Esophagus squamous epithelium (tissue), 5 donors: Measurements from ENCODE around the gene RARS2. TPM values are rescaled to one million over a fixed set of nuclear protein-coding genes. Genes with fewer than 3 reads are reported as not detected.

Source experiments
- DNase-seq: peaks from one replicate; lab custom pipeline; 2025; lab: John Stamatoyannopoulos, UW
- H3K27ac ChIP-seq, 4 donors: fragments of 200-600 bp; sonication (generic); one replicate each; pipeline ENCODE4 v1.5.1; 2016 to 2019; ENCODE audit warnings: mild to moderate bottlenecking in 1 of 4
- H3K27me3 ChIP-seq, 4 donors: fragments of 200-600 bp; sonication (generic); 1 replicate in 3 of 4; 2 replicates in 1 of 4; pipeline versions ENCODE4 v1.5.1 to v1.6.0; 2017 to 2021; ENCODE audit warnings: antibody characterized with exemption in 1 of 4
- H3K36me3 ChIP-seq, 3 donors: fragments of 200-600 bp; sonication (generic); one replicate each; pipeline ENCODE4 v1.5.1; 2016 to 2019
- H3K4me1 ChIP-seq, 3 donors: fragments of 200-600 bp; sonication (generic); one replicate each; pipeline ENCODE4 v1.5.1; 2017 to 2019
- H3K4me3 ChIP-seq, 4 donors: fragments of 200-600 bp; sonication (generic); 1 replicate in 3 of 4; 2 replicates in 1 of 4; pipeline ENCODE4 v1.5.1; 2016 to 2019; ENCODE audit warnings: mild to moderate bottlenecking in 2 of 4, moderate library complexity in 1 of 4
- H3K9me3 ChIP-seq, 3 donors: fragments of 200-600 bp; sonication (generic); one replicate each; pipeline ENCODE4 v1.5.1; 2016 to 2019
- CTCF ChIP-seq, 6 experiments: fragments of 450-650 bp in 4 of 6; fragments of 200-600 bp in 2 of 6; sonication (generic) in 2 of 6; IDR thresholded peaks; one replicate each; pipeline ENCODE4 v1.5.1; 2016 to 2019; ENCODE audit warnings: antibody characterized with exemption in 6 of 6, mild to moderate bottlenecking in 4 of 6, moderate library complexity in 4 of 6
- POLR2A ChIP-seq, 4 donors: fragments of 450-650 bp; IDR thresholded peaks; one replicate each; pipeline ENCODE4 v1.6.1; 2017; ENCODE audit warnings: antibody characterized with exemption in 4 of 4, mild to moderate bottlenecking in 4 of 4, moderate library complexity in 3 of 4
- WGBS, 2 donors: methylation state at CpG; one replicate each; pipeline ENCODE4 v1.1.5; 2018; 5-methylcytosine and 5-hydroxymethylcytosine counted together
- intact Hi-C: fragments of 100-400 bp; cut with DNase I; formaldehyde crosslinking; loops from one replicate; pipeline ENCODE4 v1.15.0; 2022
- total RNA-seq, 4 donors: library from RNA; depleted of rRNA; stranded (reverse); fragments of >200 nt; gene quantifications; one replicate each; pipeline ENCODE4 v1.1.0, GENCODE V29; 2016
- donor health status: DM: yes; HTN: yes; CAD: no.

The RARS2 gene
- total RNA-seq, 4 donors from 2014 or later: 9.6 to 24.1 (median 21.9) TPM

GRCh38 chr6:87482366-87482765 is 107.4 kb downstream of the RARS2 start:
- Histone ChIP-seq H3K9me3 (peaks cover 0 to 15% (median 12%) of the 10 kb centered on the region in 3 donors), H3K27me3 (no peaks in the 10 kb centered on the region), H3K4me1 (no peaks in the 10 kb centered on the region), H3K4me3 (no peak overlapping the region), H3K27ac (no peak overlapping the region), H3K36me3 (peaks cover 0 to 41% (median 0%) of the 10 kb centered on the region in 3 donors)
- DNase-seq: no peak
- intact Hi-C loops: no loop called here
- 83 to 84% methylated on average over 4 of the region's 4 CpGs for WGBS, 2 donors
- TF ChIP-seq CTCF (IDR thresholded peaks at IDR 0.05): no peak
- no peak for TF ChIP-seq POLR2A (IDR thresholded peaks at IDR 0.05)

- DNase-seq: no peak
- Histone ChIP-seq H3K27me3 (no peaks in the 10 kb centered on the region), H3K36me3 (peaks cover 0 to 42% (median 0%) of the 10 kb centered on the region in 3 donors), H3K9me3 (peaks cover 0 to 15% (median 12%) of the 10 kb centered on the region in 3 donors), H3K4me3 (no peak overlapping the region), H3K27ac (no peak overlapping the region), H3K4me1 (no peaks in the 10 kb centered on the region)
- intact Hi-C loops: no loop called here
- TF ChIP-seq POLR2A (IDR thresholded peaks at IDR 0.05) (no peak), CTCF (IDR thresholded peaks at IDR 0.05) (no peak)
- 82 to 85% methylated on average over 3 of the region's 3 CpGs for WGBS, 2 donors
Observed at GRCh38 chr6:87481931-87482330, 107.9 kb downstream of the RARS2 start.

- no peak for DNase-seq
- TF ChIP-seq POLR2A (IDR thresholded peaks at IDR 0.05) (no peak), CTCF (IDR thresholded peaks at IDR 0.05) (no peak)
Observed at GRCh38 chr6:87473419-87473903, 116.3 kb downstream of the RARS2 start.

GRCh38 chr6:87472525-87473418 is 117.0 kb downstream of the RARS2 start, which contains the start of gene SLC35A1:
Gene SLC35A1, plus strand, starts transcription at chr6:87472974. Its CDS starts 30 bp downstream, at chr6:87473004.
- H3K9me3 ChIP-seq: no peaks in the 10 kb centered on the region
- H3K36me3 ChIP-seq: peaks cover 0 to 5% (median 0%) of the 10 kb centered on the region in 3 donors
- intact Hi-C loops: no loop called here
- peaks cover 0 to 19% (median 0%) of the 10 kb centered on the region in 3 donors for H3K4me1 ChIP-seq
- peak; percentile 24 for DNase-seq
- peak in 5 of 6 experiments; percentile 18 to 46 (median 29) for TF ChIP-seq CTCF (IDR thresholded peaks at IDR 0.05)
- TF ChIP-seq POLR2A (IDR thresholded peaks at IDR 0.05): peak in 2 of 4 donors; percentile 54 to 78
- H3K4me3 ChIP-seq: peak within 1 kb of the TSS; percentile 72 to 97 (median 94)
- 0% methylated on average over 9 to 12 of the region's 70 CpGs for WGBS, 2 donors
- H3K27ac ChIP-seq: peak within 1 kb of the TSS; percentile 89 to 97 (median 95)
- H3K27me3 ChIP-seq: no peaks in the 10 kb centered on the region

More at GRCh38 chr6:87473419-87473903, 116.3 kb downstream of the RARS2 start:
- 1 to 2% methylated on average over 14 to 15 of the region's 15 CpGs for WGBS, 2 donors
- Histone ChIP-seq H3K36me3 (peaks cover 0 to 12% (median 0%) of the 10 kb centered on the region in 3 donors), H3K9me3 (no peaks in the 10 kb centered on the region), H3K27ac (peak overlapping the region; percentile 89 to 97 (median 95)), H3K4me1 (peaks cover 0 to 19% (median 0%) of the 10 kb centered on the region in 3 donors), H3K4me3 (peak overlapping the region; percentile 72 to 97 (median 94)), H3K27me3 (no peaks in the 10 kb centered on the region)
- intact Hi-C loops: no loop called here

GRCh38 chr6:87465051-87465450 is 124.7 kb downstream of the RARS2 start:
- no peaks in the 10 kb centered on the region for H3K9me3 ChIP-seq
- H3K27ac ChIP-seq: no peak overlapping the region
- H3K27me3 ChIP-seq: no peaks in the 10 kb centered on the region
- WGBS, 2 donors: 77% methylated on average over 2 of the region's 2 CpGs
- no peaks in the 10 kb centered on the region for H3K36me3 ChIP-seq
- H3K4me3 ChIP-seq: no peak overlapping the region
- no peak for TF ChIP-seq POLR2A (IDR thresholded peaks at IDR 0.05)
- TF ChIP-seq CTCF (IDR thresholded peaks at IDR 0.05): no peak
- no peaks in the 10 kb centered on the region for H3K4me1 ChIP-seq
- no peak for DNase-seq
- intact Hi-C loops: no loop called here
